GM12873 (cell line): Measurements from ENCODE around the gene GPANK1.

Experiments
- CTCF ChIP-seq: IDR thresholded peaks from 2 replicates; pipeline ENCODE4 v1.5.1; 2012; ENCODE audit warnings: low read depth, mild to moderate bottlenecking, moderate library complexity, low read length, control low read depth; ENCODE audit not compliant: insufficient read depth; ENCODE audit errors: missing control alignments

Gene GPANK1

GRCh38 chr6:31665501-31666336 is 922 bp upstream of the GPANK1 start, which contains the start of gene CSNK2B:
Gene CSNK2B (plus strand): TSS chr6:31666080. CDS start chr6:31666832, 752 bp downstream.
- TF ChIP-seq CTCF: peak; percentile 19

GRCh38 chr6:31663961-31664789 is 622 bp downstream of the GPANK1 start:
- TF ChIP-seq CTCF: no peak

- TF ChIP-seq CTCF: no peak
Observed at GRCh38 chr6:31663126-31663960, 1.5 kb downstream of the GPANK1 start.

GRCh38 chr6:31662124-31662723 is 2.6 kb downstream of the GPANK1 start:
- TF ChIP-seq CTCF: no peak

GRCh38 chr6:31661262-31662123 is 3.3 kb downstream of the GPANK1 start:
- TF ChIP-seq CTCF: no peak
